ENCODE measurements around the gene TMEM181.

- TF ChIP-seq CTCF (IDR thresholded peaks at IDR 0.05; ENCODE audit: insufficient read depth, low read depth, low read length), result no peak
- no peak for TF ChIP-seq EZH2 (IDR thresholded peaks at IDR 0.05; ENCODE audit: insufficient read depth, low read length)
These were observed 43.6 kb downstream of the TMEM181 start for GRCh38 chr6:158603261-158604047.
